CD4-positive, alpha-beta T cell treated with Interleukin-10 for 1 hour (primary cell): ENCODE data around the gene ANXA5.

Experiments used
- DNase-seq: peaks from one replicate; pipeline ENCODE4 v3.0.0-alpha.2; 2020

Gene ANXA5

DNA sequence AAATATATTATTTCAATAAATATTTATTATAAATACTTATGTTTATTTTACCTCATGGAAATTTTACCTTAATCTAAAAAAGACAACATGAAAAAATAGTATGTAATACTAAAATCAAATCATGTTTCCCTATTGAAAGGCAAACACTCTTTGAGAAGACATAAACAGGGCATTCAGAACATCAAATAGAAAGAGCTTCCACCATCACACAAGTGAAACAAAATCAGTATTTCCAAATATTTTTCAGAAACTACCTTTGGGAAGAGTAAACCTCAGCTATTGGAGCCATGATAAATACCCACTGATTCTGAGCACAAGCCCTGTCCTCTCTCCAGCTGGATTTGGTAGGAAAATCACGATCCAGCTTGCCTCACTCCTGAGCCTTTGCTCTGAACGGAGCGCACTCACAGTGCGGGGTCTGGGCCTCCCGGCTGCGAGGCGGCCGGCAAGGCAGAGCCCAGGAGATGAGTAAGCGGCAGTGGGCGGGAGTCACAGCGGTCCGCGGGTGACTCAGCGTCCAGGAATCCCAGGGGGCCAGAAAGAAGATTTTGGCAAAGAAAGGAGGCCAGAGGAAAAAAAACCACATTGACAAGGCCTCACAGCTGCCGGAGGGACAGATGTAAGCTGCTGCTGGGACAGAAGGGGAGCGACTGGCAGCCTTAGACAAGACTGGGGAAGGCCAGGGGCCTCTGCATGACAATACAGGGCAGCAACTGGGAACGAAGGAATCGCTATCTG is 14.7 kb upstream of the ANXA5 start:
- no peak for DNase-seq

DNA sequence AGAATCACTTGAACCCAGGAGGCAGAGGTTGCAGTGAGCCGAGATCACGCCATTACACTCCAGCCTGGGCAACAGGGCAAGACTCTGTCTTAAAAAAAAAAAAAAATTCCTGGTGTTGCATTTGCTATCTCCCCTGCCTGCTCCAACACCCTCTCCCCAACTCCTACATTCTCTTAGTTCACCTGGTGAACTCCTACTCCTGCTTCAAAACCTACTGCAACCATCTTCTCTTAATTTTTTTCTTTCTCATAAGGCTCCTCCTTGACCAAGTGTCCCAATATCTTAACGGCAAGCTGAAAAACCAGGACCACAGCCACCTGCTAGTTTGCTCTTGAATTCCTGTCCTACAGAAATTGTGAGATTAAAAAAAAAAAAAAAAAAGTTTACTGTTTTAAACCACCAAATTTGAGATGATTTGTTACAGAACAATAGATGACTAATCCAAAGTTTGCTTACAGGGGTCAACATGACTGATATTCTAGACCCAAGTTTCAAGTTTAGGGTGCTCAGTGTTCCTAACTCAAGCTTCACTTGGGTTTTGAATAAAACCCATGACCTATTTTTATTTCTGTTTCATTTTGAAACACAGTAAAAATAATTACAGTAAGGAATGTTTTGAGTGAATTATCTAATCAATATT is 13.1 kb upstream of the ANXA5 start:
- no peak for DNase-seq

DNA sequence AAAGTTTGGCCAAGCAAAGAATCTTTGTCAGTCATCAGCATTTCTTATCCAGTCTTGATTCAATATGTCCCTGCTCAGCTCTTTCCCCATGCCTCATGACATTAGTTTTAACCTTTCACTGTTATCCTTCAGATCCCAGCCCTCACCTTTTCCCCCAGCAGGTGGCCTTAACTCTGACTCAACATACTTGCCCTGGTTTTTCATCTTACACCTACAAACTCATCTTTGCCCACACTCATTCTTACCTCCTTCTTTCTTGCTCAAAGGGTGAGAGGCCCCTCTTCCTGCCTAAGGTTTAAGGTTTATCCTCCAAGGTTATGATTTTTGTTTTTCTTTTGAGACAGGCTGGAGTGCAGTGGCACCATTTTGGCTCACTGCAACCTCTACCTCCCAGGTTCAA is 10.6 kb upstream of the ANXA5 start:
- no peak for DNase-seq

DNA sequence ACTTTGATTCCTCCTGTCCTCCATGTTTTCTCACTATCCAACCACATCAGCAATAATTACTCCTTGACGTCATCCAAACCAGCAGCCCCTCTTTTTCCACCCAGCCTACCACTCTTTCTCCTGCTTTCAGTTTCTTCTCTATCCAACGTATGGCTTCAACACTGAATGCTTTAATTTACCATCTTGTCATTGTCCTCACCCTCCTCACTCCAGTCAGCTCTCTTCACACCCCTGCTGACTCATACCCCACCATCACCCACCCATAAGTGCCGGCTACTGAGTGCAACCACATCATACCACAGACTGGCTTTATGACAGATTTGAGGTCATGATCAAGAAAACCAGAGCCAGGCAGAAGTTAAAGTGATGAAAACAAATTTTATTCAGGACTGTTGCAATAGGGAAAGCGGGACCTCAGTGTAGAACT is 9.8 kb upstream of the ANXA5 start:
- DNase-seq: peak; percentile 57

DNA sequence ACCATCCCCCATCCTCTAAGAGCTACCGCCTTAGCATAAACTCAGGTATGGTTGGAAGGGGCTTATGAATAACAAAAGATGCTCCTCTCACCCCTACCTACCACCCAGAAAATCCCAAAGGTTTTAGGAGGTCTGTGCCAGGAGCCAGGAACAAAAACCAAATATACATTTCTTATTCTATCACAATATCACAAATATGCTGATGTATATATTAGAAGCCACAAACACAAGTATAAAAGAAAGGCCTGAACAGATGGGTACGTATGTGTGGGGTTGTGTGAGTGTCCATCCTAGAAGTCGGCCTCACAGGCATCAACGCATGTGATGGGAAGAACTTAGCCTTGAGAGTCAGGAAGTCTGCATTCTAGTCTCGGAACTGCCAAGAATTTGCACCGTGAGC is 8.7 kb upstream of the ANXA5 start:
- DNase-seq: no peak

GRCh38 chr4:121702136-121702535 is 5.4 kb upstream of the ANXA5 start:
- DNase-seq: no peak

DNA sequence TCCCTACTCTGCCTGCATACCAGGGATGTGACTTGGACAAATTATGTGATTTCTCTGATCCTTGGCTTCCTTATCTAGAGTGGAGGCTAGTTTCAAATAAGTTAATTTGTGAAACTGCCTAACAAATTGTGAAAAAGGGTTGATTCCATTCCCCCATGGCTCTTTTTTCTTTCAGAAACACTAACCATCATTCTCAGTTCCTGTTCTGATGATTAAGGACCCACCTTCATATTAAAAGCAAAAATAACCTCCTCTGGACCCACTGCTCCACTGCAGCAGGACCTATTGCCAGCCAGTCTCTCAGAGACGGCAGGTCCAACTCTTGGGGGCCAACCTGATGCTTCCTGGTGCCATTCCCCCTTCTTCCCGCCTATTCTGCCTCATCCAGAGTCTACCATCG is 4.5 kb upstream of the ANXA5 start:
- no peak for DNase-seq

DNA sequence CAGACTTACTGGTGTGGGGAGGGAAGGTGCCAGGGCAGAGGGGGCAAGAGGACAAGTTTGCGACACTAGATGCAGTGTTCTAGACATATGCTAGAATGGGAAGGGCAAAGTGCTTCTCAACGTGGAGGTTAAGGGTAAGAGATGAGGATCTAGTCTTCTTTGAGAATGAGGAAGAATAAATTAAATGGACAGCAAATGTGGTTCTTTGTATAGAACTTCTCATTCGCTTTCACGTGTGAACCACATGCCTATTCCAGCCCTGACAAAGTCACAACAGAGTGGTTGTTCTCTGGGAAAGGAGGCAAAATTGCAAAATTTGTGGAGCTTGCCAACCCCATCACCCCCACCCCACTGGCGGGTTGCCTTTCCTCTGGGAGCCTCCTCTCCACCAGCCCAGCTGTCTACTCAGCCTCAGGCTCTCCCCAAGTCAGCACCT is 1.5 kb upstream of the ANXA5 start:
- no peak for DNase-seq

DNA sequence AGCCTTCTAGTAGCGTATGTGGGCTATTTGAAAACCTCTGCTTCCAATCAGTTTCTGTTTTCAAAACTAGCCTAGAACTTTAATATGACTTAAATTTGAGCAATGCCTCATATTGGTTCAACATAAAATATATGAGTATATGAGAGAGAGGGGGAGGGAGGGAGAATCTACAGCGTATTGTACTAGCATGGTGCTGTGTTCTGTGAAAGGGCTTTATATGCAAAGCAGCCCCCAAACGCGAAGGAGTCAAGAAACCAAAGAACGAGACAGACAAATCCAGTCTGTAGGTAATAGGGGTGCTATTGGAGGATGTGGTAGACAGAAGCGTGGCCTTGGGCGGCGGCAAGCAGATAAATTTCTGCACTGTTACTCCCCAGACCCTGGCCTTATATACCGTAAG is 784 bp upstream of the ANXA5 start:
- DNase-seq: peak; percentile 24

- peak; percentile 71 for DNase-seq
These were observed 605 bp downstream of the ANXA5 start for GRCh38 chr4:121696170-121696580.

DNA sequence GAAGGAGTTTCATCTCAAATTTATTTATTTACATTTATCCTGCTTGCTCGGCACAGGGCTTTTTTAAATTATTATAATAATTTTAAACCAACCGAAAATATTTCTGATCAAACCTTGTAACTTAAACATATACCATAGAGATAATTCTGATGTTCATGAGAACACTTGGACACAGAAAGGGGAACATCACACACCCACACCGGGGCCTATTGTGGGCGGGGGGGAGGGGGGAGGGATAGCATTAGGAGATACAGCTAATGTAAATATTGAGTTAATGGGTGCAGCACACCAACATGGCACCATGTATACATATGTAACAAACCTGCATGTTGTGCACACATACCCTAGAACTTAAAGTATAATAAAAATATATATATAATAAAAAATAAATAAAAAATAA is 2.9 kb downstream of the ANXA5 start:
- no peak for DNase-seq

DNA sequence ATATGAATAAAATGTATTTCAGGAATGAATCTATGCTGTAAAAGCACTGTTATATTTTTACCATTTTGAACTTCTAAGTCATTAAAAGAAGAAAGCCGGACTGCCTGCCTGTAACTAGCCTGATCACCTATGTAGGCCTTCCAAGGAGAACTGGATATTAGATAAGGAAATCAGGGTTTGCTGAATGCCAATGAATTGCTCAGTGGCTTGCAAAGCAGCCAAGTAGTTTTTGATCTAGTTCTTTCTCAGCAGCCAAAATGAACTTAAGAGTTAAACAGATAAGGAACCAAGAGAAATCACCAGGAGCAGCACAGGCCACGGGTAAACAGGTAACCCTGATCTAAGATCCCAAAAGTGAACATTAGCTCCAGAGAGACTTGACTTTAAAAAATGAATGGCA is 3.3 kb downstream of the ANXA5 start:
- no peak for DNase-seq

- no peak for DNase-seq
These were observed 4.5 kb downstream of the ANXA5 start for GRCh38 chr4:121692261-121692660.

DNA sequence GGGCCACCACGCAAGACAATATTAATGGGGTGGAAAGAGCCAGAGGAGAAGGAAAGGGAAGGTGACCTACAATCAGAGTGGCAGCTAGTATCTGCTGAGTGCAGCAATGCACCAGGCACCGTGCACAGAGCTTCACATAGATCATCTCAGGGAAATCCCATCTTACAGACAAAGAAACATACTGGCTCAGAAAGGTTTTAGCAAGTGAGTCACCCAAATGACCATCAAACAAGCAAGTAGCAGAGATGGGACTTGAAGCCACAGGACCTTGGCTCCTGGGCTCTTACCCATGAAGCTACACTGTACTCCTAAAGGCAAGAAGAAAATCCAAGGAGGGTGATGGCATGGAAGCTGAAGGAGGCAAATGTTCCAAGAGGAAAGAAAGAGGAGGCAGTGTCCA is 6.8 kb downstream of the ANXA5 start:
- no peak for DNase-seq

DNA sequence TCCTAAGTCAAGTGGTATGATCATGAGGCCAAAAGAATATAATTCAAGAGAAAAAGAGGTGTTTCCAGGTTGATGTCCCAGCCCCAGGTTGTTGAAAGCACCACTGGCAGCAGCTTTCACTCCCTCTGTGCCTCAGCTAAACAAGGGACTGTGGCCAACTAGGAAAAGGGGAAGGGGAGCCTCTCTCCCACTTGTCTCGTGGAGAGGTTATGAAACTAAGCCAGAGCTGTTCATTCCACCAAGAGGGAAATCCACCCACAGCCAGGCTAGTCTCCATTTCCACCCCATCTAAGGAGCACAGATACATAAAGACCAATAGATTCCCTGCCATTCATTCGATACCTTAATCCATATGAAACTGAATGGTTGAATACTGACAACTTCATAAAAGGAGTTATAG is 8.1 kb downstream of the ANXA5 start:
- no peak for DNase-seq

GRCh38 chr4:121688261-121688660 is 8.5 kb downstream of the ANXA5 start:
- no peak for DNase-seq

GRCh38 chr4:121686255-121686654 is 10.5 kb downstream of the ANXA5 start:
- no peak for DNase-seq

DNA sequence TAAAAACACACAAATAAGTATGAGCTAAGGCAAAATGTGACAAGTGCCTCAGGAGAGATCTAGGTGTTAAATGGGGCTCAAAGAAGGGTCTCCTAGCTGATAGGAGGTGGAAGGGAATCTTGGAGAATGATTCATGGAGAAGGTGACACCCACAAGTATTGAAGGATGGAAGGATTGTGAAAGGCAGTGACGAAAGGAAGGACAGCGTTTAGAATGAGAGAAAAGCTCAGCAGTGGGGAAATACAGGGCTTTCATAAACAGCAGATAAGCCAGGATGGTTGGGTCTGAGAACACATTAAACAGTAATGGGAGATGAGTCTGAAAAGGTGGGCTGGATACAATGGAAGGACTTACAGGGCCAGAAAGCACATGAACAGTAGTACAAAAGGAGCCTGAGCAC is 11.5 kb downstream of the ANXA5 start:
- DNase-seq: no peak

DNA sequence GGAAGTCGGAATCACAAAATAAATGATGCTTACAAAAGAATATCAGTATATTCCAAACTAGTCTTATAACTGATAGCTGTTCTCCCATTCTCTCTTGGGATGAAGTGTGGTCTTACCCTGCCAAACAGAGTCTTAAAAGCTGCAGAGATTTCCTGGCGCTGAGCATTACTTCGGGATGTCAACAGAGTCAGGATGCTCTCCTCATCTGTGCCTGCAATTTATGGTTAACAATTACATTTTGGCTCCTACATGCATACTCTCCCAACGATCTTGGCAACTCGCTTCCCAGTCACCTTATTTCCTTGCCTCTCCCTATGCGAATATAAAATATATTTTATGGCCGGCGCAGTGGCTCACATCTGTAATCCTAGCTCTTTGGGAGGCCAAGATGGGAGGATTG is 12.2 kb downstream of the ANXA5 start:
- no peak for DNase-seq

GRCh38 chr4:121684016-121684415 is 12.8 kb downstream of the ANXA5 start:
- no peak for DNase-seq

GRCh38 chr4:121680571-121680970 is 16.2 kb downstream of the ANXA5 start:
- no peak for DNase-seq

DNA sequence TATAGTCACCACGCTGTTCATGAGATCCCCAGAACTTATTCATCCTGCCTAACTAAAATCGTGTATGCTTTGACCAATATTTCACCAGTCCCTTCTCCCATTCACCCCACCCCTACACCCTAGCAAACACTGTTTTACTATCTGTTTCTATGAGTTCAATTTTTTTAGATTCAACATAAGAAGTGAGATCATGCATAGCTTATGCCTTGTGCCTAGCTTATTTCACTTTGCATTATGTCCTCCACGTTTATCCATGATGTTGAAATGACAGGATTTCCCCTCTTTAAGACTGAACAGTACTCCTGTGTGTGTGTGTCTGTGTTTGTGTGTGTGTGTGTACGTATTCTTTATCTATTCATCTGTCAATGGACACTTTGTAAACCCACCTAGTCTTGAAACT is 16.8 kb downstream of the ANXA5 start:
- DNase-seq: no peak

DNA sequence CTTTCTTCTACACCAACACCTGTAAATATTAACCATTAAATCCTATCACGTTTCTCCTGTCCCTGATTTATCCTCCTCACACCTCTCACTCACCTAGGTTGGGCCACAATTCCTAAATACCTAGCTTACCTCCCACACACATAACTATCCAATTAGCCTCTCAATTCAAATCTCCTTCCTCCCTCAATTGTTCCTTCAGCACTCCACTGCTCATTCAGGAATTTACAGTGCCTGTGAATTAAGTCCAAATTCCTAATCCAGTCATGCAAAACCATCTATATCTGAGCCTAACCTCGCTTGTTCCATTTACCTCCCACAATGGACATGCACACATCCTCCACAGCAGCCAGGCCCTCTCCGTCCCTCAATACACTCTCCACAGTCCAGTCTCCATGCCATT is 17.5 kb downstream of the ANXA5 start:
- DNase-seq: no peak

GRCh38 chr4:121677524-121677923 is 19.3 kb downstream of the ANXA5 start:
- DNase-seq: no peak
